ENCODE measurements around the gene NUP50.

GRCh38 chr22:45120931-45121330 is 42.8 kb upstream of the NUP50 start:
- TF ChIP-seq POLR2A (IDR thresholded peaks at IDR 0.05) (no peak), CTCF (IDR thresholded peaks at IDR 0.05) (no peak)

Data from right lobe of liver (tissue), 4 donors.